Peyer's patch (tissue), 4 donors: ENCODE results near the gene NES. TPM values are rescaled to one million over a fixed set of nuclear protein-coding genes. Genes with fewer than 3 reads are reported as not detected.

Experiments
- DNase-seq, 3 donors: peaks; one replicate each; pipeline ENCODE4 v3.0.0-alpha.2; 2017 to 2019
- H3K27ac ChIP-seq, 4 donors: fragments of 200-600 bp; sonication (generic); one replicate each; pipeline ENCODE4 v1.5.1; 2016 to 2019
- H3K27me3 ChIP-seq, 2 donors: fragments of 200-600 bp; sonication (generic); one replicate each; pipeline ENCODE4 v1.5.1; 2019
- H3K36me3 ChIP-seq, 3 donors: fragments of 200-600 bp; sonication (generic); one replicate each; pipeline ENCODE4 v1.5.1; 2016 to 2019
- H3K4me1 ChIP-seq, 4 donors: fragments of 200-600 bp; sonication (generic); one replicate each; pipeline ENCODE4 v1.5.1; 2016 to 2019
- H3K4me3 ChIP-seq, 4 donors: fragments of 200-600 bp; sonication (generic); 1 replicate in 3 of 4; 2 replicates in 1 of 4; pipeline ENCODE4 v1.5.1; 2016 to 2019; ENCODE audit warnings: mild to moderate bottlenecking in 1 of 4
- H3K9me3 ChIP-seq, 4 donors: fragments of 200-600 bp; sonication (generic); one replicate each; pipeline ENCODE4 v1.5.1; 2016 to 2019; ENCODE audit warnings: mild to moderate bottlenecking in 1 of 4
- POLR2A ChIP-seq, 2 donors: fragments of 450-650 bp; IDR thresholded peaks; one replicate each; pipeline ENCODE4 v1.5.1; 2017; ENCODE audit warnings: antibody characterized with exemption in 2 of 2, mild to moderate bottlenecking in 2 of 2, moderate library complexity in 2 of 2
- total RNA-seq, 4 donors: library from RNA; depleted of rRNA; stranded (reverse); fragments of >200 nt; gene quantifications; one replicate each; pipeline ENCODE4 v1.1.0, GENCODE V29; 2016
- TF ChIP-seq, protein P1 (sequence below), 6 experiments: fragments of 450-650 bp in 4 of 6; fragments of 200-600 bp in 2 of 6; sonication (generic) in 1 of 6; IDR thresholded peaks; one replicate each; pipeline ENCODE4 v1.5.1; 2017 to 2019; ENCODE audit warnings: antibody characterized with exemption in 6 of 6, mild to moderate bottlenecking in 3 of 6, moderate library complexity in 1 of 6

Gene NES
- total RNA-seq, 4 donors from 2014 or later: 2.8 to 25.6 (median 3.1) TPM

DNA sequence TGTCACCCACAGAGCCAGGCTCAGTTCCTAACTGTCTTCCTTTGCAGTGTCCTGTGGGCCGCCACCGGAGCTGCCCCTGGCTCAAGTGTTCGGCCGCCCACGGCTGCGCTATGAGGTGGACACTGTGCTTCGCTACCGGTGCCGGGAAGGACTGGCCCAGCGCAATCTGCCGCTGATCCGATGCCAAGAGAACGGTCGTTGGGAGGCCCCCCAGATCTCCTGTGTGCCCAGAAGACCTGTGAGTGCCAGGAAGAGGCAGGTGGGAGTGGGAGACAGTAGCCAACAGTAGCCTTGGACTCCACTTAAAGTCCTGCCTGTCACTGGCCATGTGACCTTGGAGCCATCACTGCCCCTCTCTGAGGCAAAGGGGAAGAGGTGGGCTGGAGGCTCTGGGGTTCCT lies 18.7 kb downstream of the NES start:
- Histone ChIP-seq H3K27me3 (no peaks in the 10 kb centered on the region), H3K36me3 (no peaks in the 10 kb centered on the region), H3K4me1 (peaks cover 18 to 69% (median 26%) of the 10 kb centered on the region in 4 donors), H3K4me3 (no peak overlapping the region), H3K27ac (no peak overlapping the region), H3K9me3 (no peaks in the 10 kb centered on the region)
- DNase-seq: no peak
- TF ChIP-seq, protein P1, sequence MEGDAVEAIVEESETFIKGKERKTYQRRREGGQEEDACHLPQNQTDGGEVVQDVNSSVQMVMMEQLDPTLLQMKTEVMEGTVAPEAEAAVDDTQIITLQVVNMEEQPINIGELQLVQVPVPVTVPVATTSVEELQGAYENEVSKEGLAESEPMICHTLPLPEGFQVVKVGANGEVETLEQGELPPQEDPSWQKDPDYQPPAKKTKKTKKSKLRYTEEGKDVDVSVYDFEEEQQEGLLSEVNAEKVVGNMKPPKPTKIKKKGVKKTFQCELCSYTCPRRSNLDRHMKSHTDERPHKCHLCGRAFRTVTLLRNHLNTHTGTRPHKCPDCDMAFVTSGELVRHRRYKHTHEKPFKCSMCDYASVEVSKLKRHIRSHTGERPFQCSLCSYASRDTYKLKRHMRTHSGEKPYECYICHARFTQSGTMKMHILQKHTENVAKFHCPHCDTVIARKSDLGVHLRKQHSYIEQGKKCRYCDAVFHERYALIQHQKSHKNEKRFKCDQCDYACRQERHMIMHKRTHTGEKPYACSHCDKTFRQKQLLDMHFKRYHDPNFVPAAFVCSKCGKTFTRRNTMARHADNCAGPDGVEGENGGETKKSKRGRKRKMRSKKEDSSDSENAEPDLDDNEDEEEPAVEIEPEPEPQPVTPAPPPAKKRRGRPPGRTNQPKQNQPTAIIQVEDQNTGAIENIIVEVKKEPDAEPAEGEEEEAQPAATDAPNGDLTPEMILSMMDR (IDR thresholded peaks at IDR 0.05): no peak
- TF ChIP-seq POLR2A (IDR thresholded peaks at IDR 0.05): no peak

DNA sequence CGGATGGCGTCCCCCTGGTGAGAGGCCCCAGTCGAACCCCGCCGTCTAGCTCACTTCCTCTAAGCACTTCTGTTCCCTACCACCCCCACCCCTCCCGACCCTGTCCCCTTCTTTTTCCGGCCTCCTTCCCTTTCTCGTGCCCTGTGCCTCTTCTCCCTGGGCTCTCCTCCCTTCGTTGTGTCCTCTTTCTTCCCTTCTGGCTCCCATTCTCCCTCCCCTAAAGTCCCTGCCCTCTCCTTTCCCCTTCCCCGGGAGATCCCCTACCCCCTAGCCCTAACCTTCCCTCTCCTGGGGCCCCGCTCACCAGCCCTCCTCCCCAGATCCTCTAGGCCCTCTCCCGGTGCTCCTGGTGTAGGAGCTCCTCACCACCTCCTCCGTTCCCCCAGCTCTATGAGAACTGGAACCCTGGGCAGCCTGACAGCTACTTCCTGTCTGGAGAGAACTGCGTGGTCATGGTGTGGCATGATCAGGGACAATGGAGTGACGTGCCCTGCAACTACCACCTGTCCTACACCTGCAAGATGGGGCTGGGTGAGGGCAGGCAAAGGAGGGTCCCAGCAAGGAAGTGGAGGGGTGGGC lies 19.4 kb downstream of the NES start:
- Histone ChIP-seq H3K27ac (no peak overlapping the region), H3K4me1 (peaks cover 14 to 62% (median 26%) of the 10 kb centered on the region in 4 donors), H3K4me3 (peak overlapping the region in 2 of 4 donors; percentile 26 to 37), H3K9me3 (no peaks in the 10 kb centered on the region), H3K36me3 (no peaks in the 10 kb centered on the region), H3K27me3 (no peaks in the 10 kb centered on the region)
- no peak for DNase-seq
- TF ChIP-seq, protein P1 (IDR thresholded peaks at IDR 0.05): no peak
- TF ChIP-seq POLR2A (IDR thresholded peaks at IDR 0.05): no peak

DNA sequence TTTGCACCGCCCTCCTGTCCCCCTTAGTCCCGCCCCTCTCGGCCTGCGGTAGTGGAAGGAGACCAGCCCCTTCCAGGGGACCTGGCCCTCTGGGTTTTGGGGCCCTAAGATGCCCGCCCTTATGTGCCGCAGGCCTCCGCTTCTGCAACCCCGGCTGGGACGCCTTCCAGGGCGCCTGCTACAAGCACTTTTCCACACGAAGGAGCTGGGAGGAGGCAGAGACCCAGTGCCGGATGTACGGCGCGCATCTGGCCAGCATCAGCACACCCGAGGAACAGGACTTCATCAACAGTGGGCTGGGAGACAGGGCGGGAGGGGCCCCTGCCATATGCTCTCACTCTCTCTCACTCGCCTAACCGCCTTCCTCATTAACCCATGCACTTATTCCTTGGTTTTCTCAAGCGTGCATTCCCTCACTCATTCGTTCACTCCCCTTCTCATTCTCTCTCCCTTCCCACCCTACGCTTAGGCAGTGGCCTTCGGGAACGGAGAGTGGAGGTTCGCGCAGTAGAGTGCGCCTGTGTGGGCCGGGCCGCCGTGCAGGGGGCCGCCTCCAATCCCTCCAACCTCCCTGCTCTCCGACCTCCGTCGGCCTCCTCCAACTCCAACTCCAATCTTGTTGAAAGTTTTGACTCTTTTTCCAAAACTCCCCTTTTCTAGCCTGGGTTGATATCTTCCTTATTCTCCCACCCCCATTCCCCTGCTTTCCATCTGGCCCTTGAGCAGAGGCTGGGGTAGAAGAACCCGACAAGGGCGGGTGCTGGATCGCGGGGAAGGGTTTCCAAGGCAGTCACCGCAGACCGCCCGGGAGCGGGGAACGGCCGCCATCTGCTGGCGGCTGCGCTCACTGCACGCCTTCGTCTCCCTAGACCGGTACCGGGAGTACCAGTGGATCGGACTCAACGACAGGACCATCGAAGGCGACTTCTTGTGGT lies 20.1 kb downstream of the NES start:
- H3K4me3 ChIP-seq: peak overlapping the region; percentile 0 to 39 (median 32)
- no peaks in the 10 kb centered on the region for H3K9me3 ChIP-seq
- peak; percentile 63 to 89 (median 86) for DNase-seq
- no peaks in the 10 kb centered on the region for H3K27me3 ChIP-seq
- H3K36me3 ChIP-seq: no peaks in the 10 kb centered on the region
- H3K4me1 ChIP-seq: peaks cover 13 to 54% (median 23%) of the 10 kb centered on the region in 4 donors
- H3K27ac ChIP-seq: peak overlapping the region in 1 of 4 donors; percentile 1
- TF ChIP-seq, protein P1 (IDR thresholded peaks at IDR 0.05): peak; percentile 87 to 96 (median 92)
- no peak for TF ChIP-seq POLR2A (IDR thresholded peaks at IDR 0.05)

DNA sequence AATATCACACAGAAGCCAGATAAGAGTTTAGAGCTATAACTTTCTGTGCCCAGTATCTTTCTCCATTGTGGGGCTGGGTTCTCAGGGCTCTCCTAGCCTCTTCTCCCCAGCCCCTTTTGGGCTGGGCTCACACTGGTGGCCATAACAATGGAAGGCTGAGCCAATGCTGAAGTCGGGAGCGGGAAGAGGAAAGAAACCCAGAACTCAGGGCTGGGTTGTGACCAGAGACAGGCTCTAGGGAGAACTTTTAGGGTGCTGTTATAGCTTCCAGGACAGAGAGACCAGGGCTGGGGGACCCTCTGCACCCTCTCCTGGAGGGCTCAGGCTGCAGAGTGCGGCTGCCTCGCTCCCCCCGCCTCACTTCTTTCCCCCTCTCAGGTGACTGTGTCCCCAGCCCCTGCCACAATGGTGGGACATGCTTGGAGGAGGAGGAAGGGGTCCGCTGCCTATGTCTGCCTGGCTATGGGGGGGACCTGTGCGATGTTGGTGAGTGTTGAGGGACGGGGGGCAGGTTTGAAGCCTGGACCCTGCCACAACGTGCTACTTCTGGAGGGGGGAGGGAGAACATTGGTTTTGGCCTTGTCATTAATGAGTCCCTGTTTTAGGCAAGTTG lies 21.2 kb downstream of the NES start:
- Histone ChIP-seq H3K36me3 (no peaks in the 10 kb centered on the region), H3K9me3 (no peaks in the 10 kb centered on the region), H3K4me1 (peaks cover 7 to 44% (median 18%) of the 10 kb centered on the region in 4 donors), H3K4me3 (no peak overlapping the region), H3K27me3 (no peaks in the 10 kb centered on the region), H3K27ac (no peak overlapping the region)
- no peak for TF ChIP-seq POLR2A (IDR thresholded peaks at IDR 0.05)
- TF ChIP-seq, protein P1 (IDR thresholded peaks at IDR 0.05): no peak
- DNase-seq: no peak

DNA sequence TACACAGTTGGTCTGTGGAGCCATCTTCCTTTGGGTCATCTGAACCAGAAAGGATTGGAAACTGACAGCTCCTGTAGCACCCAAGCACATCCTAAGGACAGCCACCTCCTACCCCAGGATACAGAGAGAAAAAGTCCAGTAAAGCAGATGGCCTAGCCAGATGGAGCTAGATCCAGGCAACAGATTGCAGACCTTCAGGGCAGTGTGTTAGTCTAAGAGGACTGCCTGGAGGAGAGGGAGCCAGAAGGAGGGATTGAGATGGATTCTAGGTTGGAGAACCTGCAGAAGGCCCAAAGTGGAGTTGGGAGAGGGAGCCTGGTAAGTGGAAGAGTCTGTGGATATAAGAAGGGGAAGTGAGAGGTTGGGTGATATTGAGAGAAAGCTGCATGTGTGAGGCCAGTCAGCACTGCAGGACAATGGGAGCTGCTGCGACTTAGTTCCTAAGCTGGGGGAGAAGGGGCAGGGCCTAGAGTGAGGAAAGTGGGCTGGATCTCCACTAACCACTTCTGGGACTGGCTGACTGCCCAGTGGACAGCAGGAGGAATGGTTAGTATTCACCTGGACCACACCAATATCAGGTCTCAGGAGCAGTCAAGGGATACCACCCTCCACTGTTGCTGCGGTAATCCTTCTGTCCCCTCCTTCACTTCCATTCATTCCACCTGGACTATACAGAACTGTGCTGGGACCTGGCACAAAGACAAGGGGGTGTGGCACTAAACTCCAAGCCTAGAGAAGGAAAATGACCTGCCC lies 21.9 kb downstream of the NES start:
- H3K9me3 ChIP-seq: no peaks in the 10 kb centered on the region
- peaks cover 7 to 37% (median 18%) of the 10 kb centered on the region in 4 donors for H3K4me1 ChIP-seq
- H3K4me3 ChIP-seq: no peak overlapping the region
- DNase-seq: no peak
- no peak for TF ChIP-seq POLR2A (IDR thresholded peaks at IDR 0.05)
- TF ChIP-seq, protein P1 (IDR thresholded peaks at IDR 0.05): no peak
- H3K27ac ChIP-seq: no peak overlapping the region
- H3K27me3 ChIP-seq: no peaks in the 10 kb centered on the region
- no peaks in the 10 kb centered on the region for H3K36me3 ChIP-seq
